H1 (cell line): ENCODE measurements around the gene PIGH.

Source experiments
- ATF2 ChIP-seq: IDR thresholded peaks from 2 replicates; pipeline ENCODE4 v1.6.1; 2012; ENCODE audit warnings: low read length, inconsistent platforms
- BACH1 ChIP-seq: IDR thresholded peaks from 2 replicates; pipeline ENCODE4 v1.6.1; 2012; ENCODE audit warnings: low read length, improper control_type of control experiment
- BRCA1 ChIP-seq: IDR thresholded peaks from 2 replicates; pipeline ENCODE4 v1.6.1; 2012; ENCODE audit warnings: low read depth, low read length, improper control_type of control experiment
- CHD2 ChIP-seq: IDR thresholded peaks from 2 replicates; pipeline ENCODE4 v1.6.1; 2012; ENCODE audit warnings: low read length, improper control_type of control experiment
- EGR1 ChIP-seq: IDR thresholded peaks from 2 replicates; pipeline ENCODE4 v1.6.1; 2011; ENCODE audit warnings: low read depth, low read length, borderline replicate concordance
- POLR2A ChIP-seq, 2 experiments: IDR thresholded peaks; 1 replicate in 1 of 2; 2 replicates in 1 of 2; pipeline ENCODE4 v1.6.1; 2011; ENCODE audit warnings: low read depth in 2 of 2, low read length in 2 of 2, mild to moderate bottlenecking in 2 of 2; ENCODE audit errors: control extremely low read depth in 1 of 2
- POLR2AphosphoS5 ChIP-seq: IDR thresholded peaks from 2 replicates; pipeline ENCODE4 v1.6.1; 2011; ENCODE audit warnings: low read depth, low read length
- SIN3A ChIP-seq, 2 experiments: IDR thresholded peaks in 1 of 2; conservative IDR thresholded peaks in 1 of 2; 2 replicates each; pipeline ENCODE4 v1.6.1; 2011 to 2012; ENCODE audit warnings: low read length in 2 of 2, improper control_type of control experiment in 1 of 2, low read depth in 1 of 2, mild to moderate bottlenecking in 1 of 2
- SP2 ChIP-seq: IDR thresholded peaks from 2 replicates; pipeline ENCODE4 v1.6.1; 2012; ENCODE audit warnings: mild to moderate bottlenecking, low read length, inconsistent platforms
- TAF1 ChIP-seq: IDR thresholded peaks from 2 replicates; pipeline ENCODE4 v1.6.1; 2011; ENCODE audit warnings: mild to moderate bottlenecking, low read depth, low read length
- TF ChIP-seq, protein P1 (sequence below), 3 experiments: IDR thresholded peaks; 1 replicate in 2 of 3; 2 replicates in 1 of 3; pipeline versions ENCODE4 v1.5.1 to v1.6.1; 2011; ENCODE audit warnings: low read length in 3 of 3, mild to moderate bottlenecking in 3 of 3, inconsistent platforms in 2 of 3, low read depth in 1 of 3, moderate library complexity in 1 of 3; ENCODE audit not compliant: insufficient read depth in 1 of 3; ENCODE audit errors: control extremely low read depth in 1 of 3

- TF ChIP-seq SP2 (no peak), SIN3A (conservative IDR thresholded peaks at IDR 0.05 in 1 of 2, IDR thresholded peaks at IDR 0.05 in 1 of 2; ENCODE audit: low read depth in 1 of 2, low read length in 2 of 2) (no peak), BRCA1 (no peak), ATF2 (no peak), CHD2 (no peak), TAF1 (no peak), BACH1 (no peak), EGR1 (no peak), POLR2A (IDR thresholded peaks at IDR 0.05; ENCODE audit: control extremely low read depth in 1 of 2, low read depth in 2 of 2, low read length in 2 of 2) (no peak), POLR2AphosphoS5 (no peak)
- TF ChIP-seq, protein P1, sequence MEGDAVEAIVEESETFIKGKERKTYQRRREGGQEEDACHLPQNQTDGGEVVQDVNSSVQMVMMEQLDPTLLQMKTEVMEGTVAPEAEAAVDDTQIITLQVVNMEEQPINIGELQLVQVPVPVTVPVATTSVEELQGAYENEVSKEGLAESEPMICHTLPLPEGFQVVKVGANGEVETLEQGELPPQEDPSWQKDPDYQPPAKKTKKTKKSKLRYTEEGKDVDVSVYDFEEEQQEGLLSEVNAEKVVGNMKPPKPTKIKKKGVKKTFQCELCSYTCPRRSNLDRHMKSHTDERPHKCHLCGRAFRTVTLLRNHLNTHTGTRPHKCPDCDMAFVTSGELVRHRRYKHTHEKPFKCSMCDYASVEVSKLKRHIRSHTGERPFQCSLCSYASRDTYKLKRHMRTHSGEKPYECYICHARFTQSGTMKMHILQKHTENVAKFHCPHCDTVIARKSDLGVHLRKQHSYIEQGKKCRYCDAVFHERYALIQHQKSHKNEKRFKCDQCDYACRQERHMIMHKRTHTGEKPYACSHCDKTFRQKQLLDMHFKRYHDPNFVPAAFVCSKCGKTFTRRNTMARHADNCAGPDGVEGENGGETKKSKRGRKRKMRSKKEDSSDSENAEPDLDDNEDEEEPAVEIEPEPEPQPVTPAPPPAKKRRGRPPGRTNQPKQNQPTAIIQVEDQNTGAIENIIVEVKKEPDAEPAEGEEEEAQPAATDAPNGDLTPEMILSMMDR (IDR thresholded peaks at IDR 0.05; ENCODE audit: control extremely low read depth in 1 of 3, insufficient read depth in 1 of 3, low read depth in 1 of 3, low read length in 3 of 3) = no peak
These were observed 37.9 kb downstream of the PIGH start for GRCh38 chr14:67562025-67562775.
